A549 (cell line): ENCODE measurements around the gene FSHR. TPM values are rescaled to one million over a fixed set of nuclear protein-coding genes. Genes with fewer than 3 reads are reported as not detected.

Source experiments
- ATAC-seq, 2 experiments: fragments of 200-7000 bp in 1 of 2; fragments of >200 bp in 1 of 2; cut with Nextera tagmentation in 1 of 2; cut with Tn5 transposase in 1 of 2; 3 replicates each; pipeline versions ENCODE4 v1.8.0 to v1.9.1; 2018 to 2020; ENCODE audit warnings: mild to moderate bottlenecking in 1 of 2, moderate library complexity in 1 of 2
- CTCF ChIA-PET: fragments of 300-600 bp; sonication (Branson Sonifier 250); formaldehyde crosslinking; extraction: SDS; loops from one replicate; lab custom pipeline; 2021; ENCODE audit warnings: antibody characterized with exemption, inconsistent platforms; lab: Yijun Ruan, JAX
- POLR2A ChIA-PET: fragments of 350-600 bp; formaldehyde crosslinking; extraction: SDS; loops from one replicate; lab custom pipeline; 2021; ENCODE audit warnings: antibody characterized with exemption, inconsistent platforms; lab: Yijun Ruan, JAX
- DNase-seq, 2 experiments: peaks; one replicate each; pipeline versions ENCODE4 v3.0.0 to v3.0.0-alpha.2; 2011 to 2016; ENCODE audit warnings: low read depth in 1 of 2, low spot score in 1 of 2
- FAIRE-seq: peaks from 2 replicates; lab custom pipeline; 2011; peaks lifted over from hg19 to GRCh38; lab: Jason Lieb, UNC
- H3K27ac ChIP-seq, 2 experiments: fragments of >200 bp; sonication (Bioruptor Twin); formaldehyde crosslinking; 3 replicates each; pipeline ENCODE4 v1.5.1; 2016 to 2017
- H3K4me1 ChIP-seq: fragments of >200 bp; sonication (Bioruptor Twin); formaldehyde crosslinking; 3 replicates; pipeline ENCODE4 v1.6.1; 2016
- H3K4me2 ChIP-seq: fragments of >200 bp; sonication (Bioruptor Twin); formaldehyde crosslinking; 3 replicates; pipeline ENCODE4 v1.6.1; 2016
- H3K4me3 ChIP-seq: fragments of >200 bp; sonication (Bioruptor Twin); formaldehyde crosslinking; 3 replicates; pipeline ENCODE4 v1.5.1; 2016
- H3K9me3 ChIP-seq: fragments of >200 bp; sonication (Bioruptor Twin); formaldehyde crosslinking; 3 replicates; pipeline ENCODE4 v1.6.1; 2016
- CBX2 ChIP-seq: fragments of 200-600 bp; sonication (generic); IDR thresholded peaks from 2 replicates; pipeline ENCODE4 v1.6.1; 2016; ENCODE audit warnings: low read depth, mild to moderate bottlenecking, borderline replicate concordance
- FOSB ChIP-seq: fragments of 250-450 bp; sonication (Bioruptor Pico); IDR thresholded peaks from 2 replicates; pipeline ENCODE4 v1.5.0; 2020; ENCODE audit warnings: mild to moderate bottlenecking, moderate library complexity
- HOXA7 ChIP-seq: fragments of 250-450 bp; sonication (Bioruptor Pico); IDR thresholded peaks from 2 replicates; pipeline ENCODE4 v1.5.0; 2020; ENCODE audit warnings: mild to moderate bottlenecking, moderate library complexity
- KDM1A ChIP-seq: fragments of 200-600 bp; sonication (generic); IDR thresholded peaks from 2 replicates; pipeline ENCODE4 v1.6.1; 2016; ENCODE audit warnings: low read depth, mild to moderate bottlenecking
- KDM5A ChIP-seq: fragments of 200-600 bp; sonication (generic); IDR thresholded peaks from 2 replicates; pipeline ENCODE4 v1.6.1; 2016; ENCODE audit warnings: antibody characterized with exemption, mild to moderate bottlenecking
- MAFK ChIP-seq: fragments of 450-650 bp; IDR thresholded peaks from 2 replicates; pipeline ENCODE4 v1.6.1; 2014; ENCODE audit not compliant: partially characterized antibody
- MYC ChIP-seq: IDR thresholded peaks from 2 replicates; pipeline ENCODE4 v1.6.1; 2012; ENCODE audit warnings: mild to moderate bottlenecking, inconsistent platforms, low read length, improper control_type of control experiment, borderline replicate concordance
- whole genome bisulfite sequencing: methylation state at CpG from one replicate; pipeline ENCODE4 v1.1.6; 2017; ENCODE audit errors: missing lambda C conversion rate; 5-methylcytosine and 5-hydroxymethylcytosine counted together
- polyA plus RNA-seq, 4 experiments: library from polyadenylated mRNA; depleted of rRNA in 3 of 4; stranded (reverse); fragments of >200 nt; fragmentation: RNase III in 1 of 4; extraction: RNeasy Plus Mini Kit Qiagen cat#74134 plus additional on column Dnase treatment in 1 of 4; gene quantifications; 2 replicates in 3 of 4; 3 replicates in 1 of 4; pipeline ENCODE4 v1.2.3, GENCODE V29; 2011 to 2017
- TF ChIP-seq, protein P1 (sequence below): IDR thresholded peaks from 2 replicates; pipeline ENCODE4 v1.6.1; 2012
- TF ChIP-seq, protein P2 (sequence below): IDR thresholded peaks from 2 replicates; pipeline ENCODE4 v1.6.1; 2012
- TF ChIP-seq, protein P3 (sequence below): fragments of >200 bp; sonication (Bioruptor Twin); formaldehyde crosslinking; IDR thresholded peaks from 3 replicates; pipeline ENCODE4 v1.5.1; 2016
- TF ChIP-seq, protein P4 (sequence below): fragments of 200-600 bp; sonication (generic); IDR thresholded peaks from 2 replicates; pipeline ENCODE4 v1.6.1; 2016; ENCODE audit warnings: antibody characterized with exemption, mild to moderate bottlenecking, moderate library complexity

FSHR gene
- polyA plus RNA-seq, 2 of the 4 experiments (the other 2 are of a cell fraction), result not detected

DNA sequence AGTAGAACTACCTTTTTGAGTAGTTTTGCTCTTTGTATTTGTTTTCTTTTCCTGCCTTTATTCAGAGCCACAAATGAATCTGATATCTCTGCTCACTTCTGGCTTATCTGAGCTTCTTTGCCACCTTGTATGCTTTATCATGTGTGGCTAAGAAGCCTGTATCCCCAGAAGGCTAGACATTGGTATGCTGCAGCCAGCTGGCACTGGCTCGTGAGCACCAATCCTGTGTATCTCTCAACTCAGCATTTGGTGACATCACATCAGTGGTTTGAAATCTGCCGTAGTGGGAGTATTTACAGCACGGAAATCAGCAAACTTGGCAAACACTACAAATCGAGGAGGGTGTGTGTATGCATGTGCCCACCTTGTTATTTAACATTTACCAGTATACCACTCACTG, 215.1 kb downstream of the FSHR start:
- ATAC-seq (no peak), DNase-seq (no peak), FAIRE-seq (no peak)
- no peaks in the 10 kb centered on the region for H3K4me1 ChIP-seq
- ChIA-PET POLR2A (no interaction called here), CTCF (interaction anchor here (1.2 kb wide), 1 partner anchor 1205 kb away, joined by 3 read pairs; no protein-coding TSS in a partner anchor)
- WGBS, result 36% methylated on average over 4 of the region's 4 CpGs
- TF ChIP-seq KDM1A, result no peak
- no peak for TF ChIP-seq MYC
- TF ChIP-seq, protein P1, sequence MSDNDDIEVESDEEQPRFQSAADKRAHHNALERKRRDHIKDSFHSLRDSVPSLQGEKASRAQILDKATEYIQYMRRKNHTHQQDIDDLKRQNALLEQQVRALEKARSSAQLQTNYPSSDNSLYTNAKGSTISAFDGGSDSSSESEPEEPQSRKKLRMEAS, result no peak
- TF ChIP-seq FOSB (CRISPR knock-in tag), result no peak
- TF ChIP-seq CBX2, result no peak
- TF ChIP-seq, protein P2, sequence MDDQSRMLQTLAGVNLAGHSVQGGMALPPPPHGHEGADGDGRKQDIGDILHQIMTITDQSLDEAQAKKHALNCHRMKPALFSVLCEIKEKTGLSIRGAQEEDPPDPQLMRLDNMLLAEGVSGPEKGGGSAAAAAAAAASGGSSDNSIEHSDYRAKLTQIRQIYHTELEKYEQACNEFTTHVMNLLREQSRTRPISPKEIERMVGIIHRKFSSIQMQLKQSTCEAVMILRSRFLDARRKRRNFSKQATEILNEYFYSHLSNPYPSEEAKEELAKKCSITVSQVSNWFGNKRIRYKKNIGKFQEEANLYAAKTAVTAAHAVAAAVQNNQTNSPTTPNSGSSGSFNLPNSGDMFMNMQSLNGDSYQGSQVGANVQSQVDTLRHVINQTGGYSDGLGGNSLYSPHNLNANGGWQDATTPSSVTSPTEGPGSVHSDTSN, result no peak
- TF ChIP-seq KDM5A, result no peak
- no peak overlapping the region for H3K27ac ChIP-seq
- H3K4me3 ChIP-seq, result no peak overlapping the region
- no peak overlapping the region for H3K4me2 ChIP-seq
- no peaks in the 10 kb centered on the region for H3K9me3 ChIP-seq

DNA sequence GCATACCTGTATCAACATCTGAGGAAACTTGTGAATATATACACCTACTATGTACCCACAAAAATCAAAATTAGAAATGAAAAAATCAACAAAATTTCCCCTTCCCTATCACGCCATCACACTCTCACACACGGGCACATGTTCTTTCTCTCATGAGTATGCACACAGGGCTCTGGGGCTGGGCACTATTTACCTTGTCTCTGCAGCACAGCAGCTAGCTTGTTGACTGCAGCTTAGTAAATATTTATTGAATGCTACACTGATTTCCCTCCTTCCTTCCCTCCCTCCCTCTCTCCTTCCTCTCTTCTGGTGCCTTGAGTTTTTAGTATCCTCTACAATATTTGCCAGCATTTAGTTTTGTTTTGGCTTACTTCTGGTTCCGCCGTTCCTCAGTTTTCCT, 216.1 kb downstream of the FSHR start:
- POLR2A ChIA-PET, result no interaction called here
- 25% methylated on average over 4 of the region's 4 CpGs for WGBS
- no peak overlapping the region for H3K4me3 ChIP-seq
- FAIRE-seq, result no peak
- H3K4me1 ChIP-seq, result no peaks in the 10 kb centered on the region
- H3K4me2 ChIP-seq, result no peak overlapping the region
- ATAC-seq, result no peak
- DNase-seq, result no peak
- CTCF ChIA-PET, result no interaction called here
- H3K9me3 ChIP-seq, result no peaks in the 10 kb centered on the region
- no peak for TF ChIP-seq HOXA7 (CRISPR knock-in tag)
- no peak overlapping the region for H3K27ac ChIP-seq

DNA sequence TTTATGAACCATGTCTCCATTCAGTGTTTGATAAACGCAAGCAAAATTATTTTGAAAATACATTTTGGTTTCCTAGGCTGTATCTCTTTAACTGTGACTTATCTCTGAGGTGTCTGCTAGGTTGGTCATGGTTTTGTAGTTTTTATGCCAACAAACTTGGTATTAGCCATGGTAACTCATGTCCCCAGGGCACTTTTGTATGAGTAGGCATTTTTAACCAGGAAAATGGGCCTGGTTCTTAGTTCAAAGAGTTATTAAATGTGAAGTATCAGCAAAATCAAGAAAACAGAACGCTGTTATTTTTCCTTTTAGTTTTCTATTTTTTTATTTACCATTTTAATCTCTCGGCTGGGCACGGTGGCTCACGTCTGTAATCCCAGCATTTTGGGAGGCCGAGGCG, 219.5 kb downstream of the FSHR start:
- POLR2A ChIA-PET, result no interaction called here
- 54% methylated on average over 7 of the region's 7 CpGs for WGBS

More for the DNA sequence above, 219.5 kb downstream of the FSHR start:
- CTCF ChIA-PET, result interaction anchor here (1.0 kb wide), 1 partner anchor 12 kb away, joined by 3 read pairs; no protein-coding TSS in a partner anchor
- no peak for ATAC-seq
- TF ChIP-seq MAFK, result peak; percentile 63
- TF ChIP-seq, protein P3, sequence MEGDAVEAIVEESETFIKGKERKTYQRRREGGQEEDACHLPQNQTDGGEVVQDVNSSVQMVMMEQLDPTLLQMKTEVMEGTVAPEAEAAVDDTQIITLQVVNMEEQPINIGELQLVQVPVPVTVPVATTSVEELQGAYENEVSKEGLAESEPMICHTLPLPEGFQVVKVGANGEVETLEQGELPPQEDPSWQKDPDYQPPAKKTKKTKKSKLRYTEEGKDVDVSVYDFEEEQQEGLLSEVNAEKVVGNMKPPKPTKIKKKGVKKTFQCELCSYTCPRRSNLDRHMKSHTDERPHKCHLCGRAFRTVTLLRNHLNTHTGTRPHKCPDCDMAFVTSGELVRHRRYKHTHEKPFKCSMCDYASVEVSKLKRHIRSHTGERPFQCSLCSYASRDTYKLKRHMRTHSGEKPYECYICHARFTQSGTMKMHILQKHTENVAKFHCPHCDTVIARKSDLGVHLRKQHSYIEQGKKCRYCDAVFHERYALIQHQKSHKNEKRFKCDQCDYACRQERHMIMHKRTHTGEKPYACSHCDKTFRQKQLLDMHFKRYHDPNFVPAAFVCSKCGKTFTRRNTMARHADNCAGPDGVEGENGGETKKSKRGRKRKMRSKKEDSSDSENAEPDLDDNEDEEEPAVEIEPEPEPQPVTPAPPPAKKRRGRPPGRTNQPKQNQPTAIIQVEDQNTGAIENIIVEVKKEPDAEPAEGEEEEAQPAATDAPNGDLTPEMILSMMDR, result no peak
- TF ChIP-seq, protein P2, result no peak
- TF ChIP-seq, protein P4, sequence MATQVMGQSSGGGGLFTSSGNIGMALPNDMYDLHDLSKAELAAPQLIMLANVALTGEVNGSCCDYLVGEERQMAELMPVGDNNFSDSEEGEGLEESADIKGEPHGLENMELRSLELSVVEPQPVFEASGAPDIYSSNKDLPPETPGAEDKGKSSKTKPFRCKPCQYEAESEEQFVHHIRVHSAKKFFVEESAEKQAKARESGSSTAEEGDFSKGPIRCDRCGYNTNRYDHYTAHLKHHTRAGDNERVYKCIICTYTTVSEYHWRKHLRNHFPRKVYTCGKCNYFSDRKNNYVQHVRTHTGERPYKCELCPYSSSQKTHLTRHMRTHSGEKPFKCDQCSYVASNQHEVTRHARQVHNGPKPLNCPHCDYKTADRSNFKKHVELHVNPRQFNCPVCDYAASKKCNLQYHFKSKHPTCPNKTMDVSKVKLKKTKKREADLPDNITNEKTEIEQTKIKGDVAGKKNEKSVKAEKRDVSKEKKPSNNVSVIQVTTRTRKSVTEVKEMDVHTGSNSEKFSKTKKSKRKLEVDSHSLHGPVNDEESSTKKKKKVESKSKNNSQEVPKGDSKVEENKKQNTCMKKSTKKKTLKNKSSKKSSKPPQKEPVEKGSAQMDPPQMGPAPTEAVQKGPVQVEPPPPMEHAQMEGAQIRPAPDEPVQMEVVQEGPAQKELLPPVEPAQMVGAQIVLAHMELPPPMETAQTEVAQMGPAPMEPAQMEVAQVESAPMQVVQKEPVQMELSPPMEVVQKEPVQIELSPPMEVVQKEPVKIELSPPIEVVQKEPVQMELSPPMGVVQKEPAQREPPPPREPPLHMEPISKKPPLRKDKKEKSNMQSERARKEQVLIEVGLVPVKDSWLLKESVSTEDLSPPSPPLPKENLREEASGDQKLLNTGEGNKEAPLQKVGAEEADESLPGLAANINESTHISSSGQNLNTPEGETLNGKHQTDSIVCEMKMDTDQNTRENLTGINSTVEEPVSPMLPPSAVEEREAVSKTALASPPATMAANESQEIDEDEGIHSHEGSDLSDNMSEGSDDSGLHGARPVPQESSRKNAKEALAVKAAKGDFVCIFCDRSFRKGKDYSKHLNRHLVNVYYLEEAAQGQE, result no peak
- TF ChIP-seq, all 56 proteins: peak for 1
- Histone ChIP-seq H3K27ac (no peak overlapping the region), H3K4me3 (no peak overlapping the region), H3K4me2 (no peak overlapping the region), H3K9me3 (no peaks in the 10 kb centered on the region), H3K4me1 (no peaks in the 10 kb centered on the region)
- DNase-seq (no peak), FAIRE-seq (no peak)
